Measurements from ENCODE around the gene SYNGR1. TPM values are rescaled to one million over a fixed set of nuclear protein-coding genes. Genes with fewer than 3 reads are reported as not detected.
"Not testable (repeated sequence)": the region's sequence is repeated elsewhere in the genome, so short reads cannot be mapped to it uniquely, and the experiment has no call there.

The SYNGR1 gene
- polyA plus RNA-seq, 1 donor from 2014 or later: 9.1 TPM

- Mint-ChIP-seq H3K9me3 (no peaks in the 10 kb centered on the region), H3K27ac (peak overlapping the region in 1 of 3 donors; percentile 70), H3K4me1 (peaks cover 16 to 27% (median 20%) of the 10 kb centered on the region in 3 donors), H3K4me3 (no peak overlapping the region), H3K27me3 (peaks cover 6% of the 10 kb centered on the region), H3K36me3 (no peaks in the 10 kb centered on the region)
These were observed 2.6 kb downstream of the SYNGR1 start for GRCh38 chr22:39352306-39352891.

- H3K36me3 Mint-ChIP-seq: no peaks in the 10 kb centered on the region
- H3K27ac Mint-ChIP-seq: peak overlapping the region in 1 of 3 donors; percentile 18
- peaks cover 16 to 27% (median 20%) of the 10 kb centered on the region in 3 donors for H3K4me1 Mint-ChIP-seq
- H3K9me3 Mint-ChIP-seq: no peaks in the 10 kb centered on the region
- H3K4me3 Mint-ChIP-seq: no peak overlapping the region
- peaks cover 6% of the 10 kb centered on the region for H3K27me3 Mint-ChIP-seq
These were observed 3.6 kb downstream of the SYNGR1 start for GRCh38 chr22:39353346-39353745.

GRCh38 chr22:39355080-39355479 lies 5.3 kb downstream of the SYNGR1 start:
- Mint-ChIP-seq H3K9me3 (no peaks in the 10 kb centered on the region), H3K4me1 (peaks cover 12 to 21% (median 16%) of the 10 kb centered on the region in 3 donors), H3K27me3 (peaks cover 4% of the 10 kb centered on the region), H3K27ac (no peak overlapping the region), H3K4me3 (no peak overlapping the region), H3K36me3 (peaks cover under 1% of the 10 kb centered on the region)

- H3K4me1 Mint-ChIP-seq: peaks cover 8 to 15% (median 13%) of the 10 kb centered on the region in 3 donors
- H3K27me3 Mint-ChIP-seq, H3K27ac Mint-ChIP-seq, H3K9me3 Mint-ChIP-seq, H3K36me3 Mint-ChIP-seq, H3K4me3 Mint-ChIP-seq: not testable (repeated sequence)
These were observed 6.0 kb downstream of the SYNGR1 start for GRCh38 chr22:39355805-39356204.

- Mint-ChIP-seq H3K4me3 (no peak overlapping the region), H3K27me3 (peaks cover 4% of the 10 kb centered on the region), H3K4me1 (peaks cover 5 to 12% (median 6%) of the 10 kb centered on the region in 3 donors), H3K27ac (no peak overlapping the region), H3K36me3 (peaks cover 4% of the 10 kb centered on the region), H3K9me3 (no peaks in the 10 kb centered on the region)
These were observed 6.7 kb downstream of the SYNGR1 start for GRCh38 chr22:39356464-39356863.

GRCh38 chr22:39357110-39358108 lies 7.6 kb downstream of the SYNGR1 start:
- not testable (repeated sequence) for H3K4me3 Mint-ChIP-seq, H3K4me1 Mint-ChIP-seq, H3K36me3 Mint-ChIP-seq

GRCh38 chr22:39358197-39358596 lies 8.4 kb downstream of the SYNGR1 start:
- not testable (repeated sequence) for H3K27me3 Mint-ChIP-seq, H3K36me3 Mint-ChIP-seq, H3K4me3 Mint-ChIP-seq, H3K4me1 Mint-ChIP-seq, H3K9me3 Mint-ChIP-seq
- peak overlapping the region in 1 of 3 donors; percentile 78 for H3K27ac Mint-ChIP-seq

More at GRCh38 chr22:39357110-39358108, 7.6 kb downstream of the SYNGR1 start:
- not testable (repeated sequence) for H3K27me3 Mint-ChIP-seq, H3K9me3 Mint-ChIP-seq, H3K27ac Mint-ChIP-seq

GRCh38 chr22:39359659-39360195 lies 9.9 kb downstream of the SYNGR1 start:
- Mint-ChIP-seq H3K27me3 (no peaks in the 10 kb centered on the region), H3K9me3 (no peaks in the 10 kb centered on the region), H3K36me3 (peaks cover 4% of the 10 kb centered on the region), H3K27ac (no peak overlapping the region), H3K4me3 (no peak overlapping the region), H3K4me1 (peaks cover 0 to 2% (median 0%) of the 10 kb centered on the region in 3 donors)

GRCh38 chr22:39360242-39360641 lies 10.5 kb downstream of the SYNGR1 start:
- H3K9me3 Mint-ChIP-seq: no peaks in the 10 kb centered on the region
- H3K4me1 Mint-ChIP-seq: peaks cover 0 to 2% (median 0%) of the 10 kb centered on the region in 3 donors
- no peak overlapping the region for H3K27ac Mint-ChIP-seq
- H3K36me3 Mint-ChIP-seq: peaks cover 4% of the 10 kb centered on the region
- no peaks in the 10 kb centered on the region for H3K27me3 Mint-ChIP-seq
- no peak overlapping the region for H3K4me3 Mint-ChIP-seq

- no peaks in the 10 kb centered on the region for H3K9me3 Mint-ChIP-seq
- H3K27ac Mint-ChIP-seq: no peak overlapping the region
- peaks cover 0 to 4% (median 0%) of the 10 kb centered on the region in 3 donors for H3K4me1 Mint-ChIP-seq
- no peak overlapping the region for H3K4me3 Mint-ChIP-seq
- H3K36me3 Mint-ChIP-seq: peaks cover 4% of the 10 kb centered on the region
- H3K27me3 Mint-ChIP-seq: no peaks in the 10 kb centered on the region
These were observed 11.1 kb downstream of the SYNGR1 start for GRCh38 chr22:39360674-39361413.

GRCh38 chr22:39361496-39361895 lies 11.7 kb downstream of the SYNGR1 start:
- H3K4me1 Mint-ChIP-seq: peaks cover 0 to 4% (median 0%) of the 10 kb centered on the region in 3 donors
- peaks cover 4% of the 10 kb centered on the region for H3K36me3 Mint-ChIP-seq
- H3K27me3 Mint-ChIP-seq: no peaks in the 10 kb centered on the region
- H3K9me3 Mint-ChIP-seq: no peaks in the 10 kb centered on the region
- no peak overlapping the region for H3K27ac Mint-ChIP-seq
- H3K4me3 Mint-ChIP-seq: no peak overlapping the region

GRCh38 chr22:39362271-39362670 lies 12.5 kb downstream of the SYNGR1 start:
- Mint-ChIP-seq H3K36me3 (peaks cover 4% of the 10 kb centered on the region), H3K4me3 (no peak overlapping the region), H3K9me3 (no peaks in the 10 kb centered on the region), H3K4me1 (peaks cover 0 to 4% (median 0%) of the 10 kb centered on the region in 3 donors), H3K27me3 (no peaks in the 10 kb centered on the region), H3K27ac (no peak overlapping the region)

- peaks cover 4% of the 10 kb centered on the region for H3K36me3 Mint-ChIP-seq
- H3K4me3 Mint-ChIP-seq: no peak overlapping the region
- no peak overlapping the region for H3K27ac Mint-ChIP-seq
- no peaks in the 10 kb centered on the region for H3K9me3 Mint-ChIP-seq
- peaks cover 0 to 4% (median 0%) of the 10 kb centered on the region in 3 donors for H3K4me1 Mint-ChIP-seq
- H3K27me3 Mint-ChIP-seq: no peaks in the 10 kb centered on the region
These were observed 13.1 kb downstream of the SYNGR1 start for GRCh38 chr22:39362932-39363331.

- Mint-ChIP-seq H3K4me1 (peaks cover 0 to 8% (median 0%) of the 10 kb centered on the region in 3 donors), H3K36me3 (peaks cover 4% of the 10 kb centered on the region), H3K4me3 (peak overlapping the region in 1 of 4 donors; percentile 9), H3K27me3 (no peaks in the 10 kb centered on the region), H3K27ac (peak overlapping the region in 1 of 3 donors; percentile 91), H3K9me3 (no peaks in the 10 kb centered on the region)
These were observed 14.1 kb downstream of the SYNGR1 start for GRCh38 chr22:39363751-39364515.
